Measurements from ENCODE around the gene GPR151.
"Not testable (repeated sequence)": the region's sequence is repeated elsewhere in the genome, so short reads cannot be mapped to it uniquely, and the experiment has no call there.

The GPR151 gene

DNA sequence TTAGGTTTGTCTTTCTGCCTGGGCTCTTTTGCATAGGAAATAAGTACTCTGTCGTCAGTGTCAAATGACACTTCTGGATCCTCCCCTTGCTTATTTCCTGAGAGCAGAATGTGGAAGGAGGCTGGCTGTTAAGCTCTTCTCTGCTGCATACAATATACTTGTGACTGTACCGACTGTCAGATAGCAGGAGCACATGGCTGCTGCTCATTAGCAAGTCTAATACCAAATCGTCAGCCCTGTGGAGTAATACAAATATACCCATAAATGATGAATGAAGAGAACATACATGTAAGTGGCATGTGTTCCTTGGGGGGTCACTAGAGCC lies at the start of gene GPR151:
GPR151 (minus strand) TSS at position 40 of the 325 bp plus-strand sequence. CDS start 77 bp downstream, outside the sequence.
- no peak for DNase-seq (ENCODE audit: low read depth)

DNA sequence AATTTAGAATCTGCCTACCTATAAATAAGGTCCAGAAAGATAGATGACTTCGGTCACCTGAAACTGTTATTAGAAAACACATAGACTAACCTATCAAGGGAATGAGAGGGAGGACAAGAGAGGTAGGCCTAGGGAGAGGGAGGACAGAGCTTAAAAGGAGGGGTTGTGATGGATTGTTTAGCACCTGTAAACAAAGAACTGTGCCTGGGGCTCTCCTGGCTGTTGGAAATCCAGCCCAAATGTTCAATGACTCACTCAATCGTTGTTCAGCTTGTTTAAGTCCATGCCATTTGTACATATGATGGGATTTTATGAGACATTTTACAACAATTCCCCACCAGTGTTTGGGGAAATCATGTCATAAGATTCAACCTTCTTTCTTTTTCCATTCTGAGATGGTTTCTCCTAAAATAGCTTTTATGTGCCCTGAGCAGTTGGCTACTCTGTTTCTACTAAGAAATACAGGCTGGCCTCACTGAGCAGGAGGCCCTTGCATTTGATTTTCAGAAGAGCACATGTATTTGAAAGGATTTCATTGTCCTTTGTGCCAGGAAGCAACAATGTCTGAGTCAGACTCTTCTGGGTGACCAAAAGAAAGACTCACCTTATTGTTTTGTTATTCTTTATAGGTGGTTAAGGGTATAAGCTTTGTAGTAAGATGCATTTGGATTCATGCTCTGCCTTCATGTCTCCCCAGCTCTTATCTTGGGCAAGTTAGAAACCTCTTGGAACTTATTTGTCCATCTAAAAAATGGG lies 48.2 kb upstream of the GPR151 start:
- DNase-seq (ENCODE audit: low read depth) = no peak

DNA sequence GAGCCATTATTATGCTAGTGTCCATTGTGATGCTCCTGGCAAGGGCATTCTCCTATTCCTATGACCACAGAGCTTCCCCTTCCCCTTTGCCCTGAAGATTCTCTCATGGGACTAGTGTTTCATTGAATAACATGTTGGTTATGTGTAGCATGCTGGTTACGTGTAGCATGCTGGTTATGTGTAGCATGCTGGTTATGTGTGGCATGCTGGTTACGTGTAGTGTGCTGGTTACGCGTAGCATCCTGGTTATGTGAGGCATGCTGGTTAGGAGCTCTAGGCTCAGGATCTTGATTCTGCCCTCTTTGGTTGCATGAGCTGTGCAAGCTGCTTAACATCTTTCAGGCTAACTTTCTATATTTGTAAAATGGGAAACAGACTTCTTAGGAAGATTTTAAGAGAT lies 46.5 kb upstream of the GPR151 start:
- DNase-seq (ENCODE audit: low read depth) = no peak

DNA sequence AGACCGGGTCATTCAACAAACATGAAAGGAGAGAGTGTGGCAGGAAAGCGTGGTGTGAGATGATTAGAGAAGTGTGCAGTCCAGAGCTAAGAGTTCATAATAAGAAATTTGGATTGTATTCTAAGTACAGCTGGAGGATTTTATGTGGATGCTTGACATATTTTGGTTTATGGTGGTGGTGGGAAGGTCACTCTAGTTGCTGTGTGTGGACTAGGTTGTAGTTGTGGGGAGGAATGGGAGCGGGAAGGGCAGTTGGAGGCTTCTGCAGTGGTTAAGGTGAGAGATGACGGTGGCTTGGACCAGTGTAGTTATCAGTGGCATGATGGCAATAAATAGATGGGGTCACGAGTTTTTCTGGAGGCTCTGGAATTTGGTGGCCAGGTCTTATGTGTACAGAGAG lies 45.7 kb upstream of the GPR151 start:
- DNase-seq (ENCODE audit: low read depth) = no peak

DNA sequence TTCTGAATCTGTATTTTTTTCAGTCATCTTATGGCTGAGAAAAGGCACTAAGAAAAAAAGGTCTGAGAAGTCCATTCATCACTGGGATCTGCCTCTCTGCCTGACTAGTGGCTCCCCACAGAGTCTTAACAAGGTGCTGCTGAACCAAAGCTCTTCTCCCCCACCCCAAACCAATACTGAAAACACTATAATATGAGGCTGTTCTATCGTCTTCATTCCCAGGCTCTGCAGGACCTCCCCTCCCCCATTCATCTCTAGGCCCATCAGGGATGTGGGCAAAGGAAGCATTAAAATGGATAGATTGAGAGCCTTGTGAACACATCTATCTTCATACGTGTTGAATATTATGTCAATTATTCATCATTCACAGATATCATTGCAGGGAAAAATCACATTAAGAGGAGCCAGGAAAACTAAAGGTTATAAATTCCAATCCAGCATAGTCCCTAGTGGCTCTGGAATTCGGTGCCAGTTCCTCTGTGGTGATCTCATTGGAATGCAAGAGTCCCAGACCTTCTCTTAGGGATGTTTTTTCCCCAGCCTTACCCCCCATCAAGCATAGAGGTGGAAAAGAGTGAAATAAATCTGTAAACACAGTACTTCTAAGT lies 44.3 kb upstream of the GPR151 start:
- DNase-seq (ENCODE audit: low read depth) = no peak

DNA sequence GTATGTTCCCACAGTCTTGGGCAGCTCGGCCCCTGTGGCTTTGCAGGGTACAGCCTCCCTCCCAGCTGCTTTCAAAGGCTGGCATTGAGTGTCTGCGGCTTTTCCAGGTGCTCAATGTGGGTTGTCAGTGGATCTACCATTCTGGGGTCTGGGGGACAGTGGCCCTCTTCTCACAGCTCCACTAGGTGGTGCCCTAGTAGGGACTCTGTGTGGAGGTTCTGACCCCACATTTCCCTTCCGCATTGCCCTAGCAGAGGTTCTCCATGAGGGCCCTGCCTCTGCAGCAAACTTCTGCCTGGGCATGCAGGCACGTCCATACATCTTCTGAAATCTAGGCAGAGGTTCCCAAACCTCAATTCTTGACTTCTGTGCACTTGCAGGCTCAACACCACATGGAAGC lies 40.9 kb upstream of the GPR151 start:
- not testable (repeated sequence) for DNase-seq (ENCODE audit: low read depth)

DNA sequence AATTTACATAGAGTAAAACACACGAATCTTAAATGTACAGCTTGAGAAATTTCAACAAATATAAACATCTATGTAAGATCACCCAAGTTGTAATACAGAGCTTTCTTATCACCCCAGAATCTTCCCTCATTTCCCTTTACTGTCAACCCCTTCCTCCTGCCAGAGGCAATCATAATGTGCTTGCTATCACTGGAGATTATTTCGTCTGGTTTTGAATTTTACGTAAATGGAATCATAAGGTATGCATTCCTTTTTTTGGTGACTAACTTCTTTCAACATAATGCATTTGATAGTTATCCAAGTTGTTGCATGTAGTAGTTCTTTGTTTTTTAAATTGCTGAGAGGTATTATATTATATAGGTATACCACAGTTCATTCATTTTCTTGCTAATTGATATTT lies 37.5 kb upstream of the GPR151 start:
- no peak for DNase-seq (ENCODE audit: low read depth)

DNA sequence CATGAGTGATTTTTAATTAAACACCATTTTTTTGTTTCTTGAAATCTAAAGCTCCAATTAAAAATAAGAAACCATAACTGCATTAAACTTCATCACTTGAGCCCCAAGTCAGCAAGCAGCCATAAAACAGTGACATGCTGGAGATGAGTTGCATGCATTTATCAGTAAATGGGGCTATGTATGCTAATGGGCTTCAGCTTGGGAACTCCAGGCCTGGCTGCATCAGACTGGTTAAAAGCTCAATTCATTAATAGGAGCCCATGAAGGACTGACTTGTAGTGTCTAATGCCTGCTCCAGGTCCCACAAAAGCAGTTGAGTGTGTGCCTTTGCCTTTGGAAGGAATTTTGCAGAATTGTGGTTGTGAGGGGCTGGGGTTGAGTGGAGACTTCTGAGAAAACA lies 33.6 kb upstream of the GPR151 start:
- no peak for DNase-seq (ENCODE audit: low read depth)

DNA sequence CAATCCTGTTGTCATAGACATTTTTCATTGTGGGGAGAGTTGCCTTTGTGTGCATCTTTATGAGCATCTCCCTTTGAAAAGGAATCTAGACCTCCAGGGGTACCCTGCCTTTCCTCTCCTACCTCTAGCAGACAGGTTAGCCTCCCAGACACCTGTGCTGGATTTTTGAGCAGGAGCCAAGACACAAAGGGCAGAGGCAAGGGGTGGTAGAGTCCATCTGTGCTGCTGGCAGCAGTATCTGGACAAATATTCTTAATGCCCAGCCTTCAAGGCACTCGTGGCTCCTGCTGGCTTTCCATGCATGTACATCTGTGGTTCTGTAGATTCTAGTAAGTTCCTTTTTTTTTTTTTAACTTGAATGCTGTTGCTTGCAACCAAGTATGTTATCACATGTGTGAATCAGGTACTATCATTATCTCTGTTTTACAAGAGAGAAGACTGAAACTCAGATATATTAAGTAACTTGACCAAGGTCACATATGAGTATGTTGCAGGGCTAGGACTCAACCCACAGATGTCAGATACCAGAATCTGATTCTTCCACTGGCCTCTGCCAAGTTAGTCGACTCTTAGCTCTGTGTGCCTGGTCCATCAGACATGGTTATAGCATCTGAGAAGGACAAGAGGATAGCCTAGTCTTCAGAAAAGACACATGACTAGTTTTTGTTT lies 32.9 kb upstream of the GPR151 start:
- DNase-seq (ENCODE audit: low read depth) = no peak

DNA sequence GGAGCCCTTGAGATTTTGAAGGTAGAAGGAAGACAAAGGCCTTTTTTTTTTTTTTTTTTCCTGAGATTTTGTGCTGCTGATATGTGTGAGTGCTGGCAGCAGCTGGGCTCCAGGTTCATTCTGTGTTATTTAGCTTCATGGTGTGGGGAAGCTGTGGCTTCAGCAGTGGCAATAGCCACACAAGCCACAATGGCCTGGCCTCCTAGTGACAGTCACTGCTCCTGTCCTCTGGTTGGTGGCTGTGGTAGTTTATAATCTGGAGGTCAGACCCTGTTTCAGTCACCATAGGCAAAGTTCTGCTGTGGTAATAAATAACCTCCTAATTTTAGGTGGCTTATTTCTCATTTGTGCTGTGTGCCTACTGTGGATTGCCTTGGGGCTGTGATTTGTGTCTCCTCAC lies 28.2 kb upstream of the GPR151 start:
- no peak for DNase-seq (ENCODE audit: low read depth)

DNA sequence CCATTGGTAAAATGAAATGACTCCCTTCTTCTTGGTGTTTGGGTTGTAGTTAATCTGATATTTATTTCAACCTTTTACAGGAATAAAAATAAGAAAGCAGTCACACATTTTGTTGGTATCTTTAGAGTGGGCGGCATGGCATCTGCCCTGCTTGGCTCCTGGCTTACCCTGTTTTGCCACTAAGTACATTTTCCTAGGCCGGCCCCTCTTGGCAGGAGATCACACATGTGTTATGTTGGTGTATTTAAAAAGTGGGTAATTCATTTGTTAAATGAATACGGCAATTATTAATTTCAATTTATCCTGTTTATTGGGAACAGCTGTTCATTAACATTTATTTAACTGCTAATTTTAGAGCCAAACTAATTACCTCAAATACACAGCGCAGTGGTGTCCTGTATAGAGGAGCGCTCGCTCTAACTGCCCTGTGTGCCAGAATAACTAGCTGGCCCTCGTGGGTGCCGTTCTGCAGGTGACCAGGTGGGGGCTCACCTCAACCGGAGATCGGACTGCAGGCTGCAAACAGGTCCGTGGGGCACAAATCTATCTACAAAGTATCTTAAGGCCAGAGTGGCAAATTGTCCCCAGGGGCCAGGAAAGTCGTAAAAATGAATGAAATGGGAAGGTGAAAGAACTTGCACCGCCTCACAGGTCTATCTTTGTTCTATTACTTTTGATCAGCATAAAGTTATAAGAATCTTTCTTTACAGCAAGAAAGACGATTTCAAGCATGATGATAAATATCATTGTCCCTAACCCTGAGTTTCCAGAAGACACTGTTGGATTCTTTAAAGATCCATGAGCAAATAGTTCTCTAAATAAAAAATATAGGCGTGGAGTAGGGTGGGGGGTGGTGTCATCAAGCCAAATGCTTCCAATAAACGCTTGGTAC lies 26.2 kb upstream of the GPR151 start:
- DNase-seq (ENCODE audit: low read depth) = no peak

DNA sequence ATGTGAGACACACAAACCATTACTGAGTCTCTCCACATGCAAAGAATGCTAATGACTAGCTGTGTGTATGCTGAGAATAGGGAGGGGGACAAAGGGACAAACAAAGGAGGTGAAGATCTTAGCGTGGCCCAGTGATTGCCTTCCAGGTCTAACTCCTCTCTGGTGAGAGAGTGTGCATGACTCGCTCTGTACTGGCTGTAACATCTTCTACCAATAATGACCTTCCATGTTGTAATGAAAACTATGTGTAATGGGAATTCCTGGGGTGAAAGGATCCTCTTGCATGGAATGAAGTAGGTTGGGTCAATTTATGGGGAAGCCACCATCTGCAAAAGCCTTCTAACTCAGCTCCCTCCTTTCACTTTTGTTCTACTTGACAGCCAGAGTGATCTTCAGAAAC lies 24.4 kb upstream of the GPR151 start:
- DNase-seq (ENCODE audit: low read depth) = no peak

DNA sequence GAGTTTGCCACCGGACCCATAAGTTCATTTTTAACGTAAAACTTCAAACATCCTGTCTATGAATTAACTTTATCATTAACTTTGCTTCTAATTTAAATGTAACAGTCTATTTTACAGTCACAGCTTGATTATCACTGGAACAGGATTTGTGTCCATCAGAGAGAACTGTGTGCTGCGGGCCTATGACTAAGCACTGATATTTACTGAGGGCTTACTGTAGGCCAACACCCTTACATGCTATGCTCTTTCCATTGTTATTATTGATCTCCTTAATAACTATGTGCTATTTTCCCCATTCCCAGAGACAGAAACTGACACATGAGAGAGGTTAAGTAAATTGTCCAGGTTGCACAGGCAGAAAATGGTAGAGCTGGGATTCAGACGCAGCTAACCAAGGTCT lies 24.0 kb upstream of the GPR151 start:
- no peak for DNase-seq (ENCODE audit: low read depth)

DNA sequence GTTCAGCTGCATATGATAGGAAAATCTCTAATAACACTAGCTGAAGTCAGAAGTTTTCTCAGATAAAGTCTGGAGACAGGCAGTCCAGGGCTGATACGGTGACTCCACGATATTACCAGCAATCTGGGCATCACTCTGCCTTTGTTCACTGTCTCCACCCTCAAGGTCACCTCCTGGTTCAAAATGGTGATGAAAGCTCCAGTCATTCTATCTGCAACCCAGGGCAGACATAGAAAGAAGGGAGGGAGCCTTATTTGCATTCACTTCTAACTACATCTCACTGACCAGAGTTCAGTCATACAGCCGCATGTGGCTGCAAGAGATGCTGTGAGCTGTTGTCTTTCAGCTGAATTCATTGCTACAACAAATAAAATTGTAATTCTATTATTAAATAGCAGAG lies 22.4 kb upstream of the GPR151 start:
- DNase-seq (ENCODE audit: low read depth) = no peak

DNA sequence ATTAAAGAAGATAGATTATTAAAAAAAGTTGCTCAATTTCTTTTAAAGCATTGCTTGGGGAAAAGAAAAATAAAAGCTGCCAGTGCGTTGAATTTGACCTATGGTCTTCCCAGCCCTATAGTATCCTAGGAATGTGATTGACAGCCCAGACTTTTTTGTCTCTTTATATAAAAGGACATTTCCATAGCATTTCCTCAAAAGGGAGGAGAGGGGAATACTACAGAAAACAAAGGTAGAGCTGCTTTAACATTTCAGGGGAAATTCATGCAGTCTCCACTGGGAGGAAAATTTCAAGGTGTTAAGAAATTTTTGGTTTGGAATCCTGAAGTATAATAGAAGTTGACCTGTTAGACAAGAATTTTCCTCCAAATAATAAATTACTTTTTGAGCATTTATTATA lies 17.9 kb upstream of the GPR151 start:
- no peak for DNase-seq (ENCODE audit: low read depth)

DNA sequence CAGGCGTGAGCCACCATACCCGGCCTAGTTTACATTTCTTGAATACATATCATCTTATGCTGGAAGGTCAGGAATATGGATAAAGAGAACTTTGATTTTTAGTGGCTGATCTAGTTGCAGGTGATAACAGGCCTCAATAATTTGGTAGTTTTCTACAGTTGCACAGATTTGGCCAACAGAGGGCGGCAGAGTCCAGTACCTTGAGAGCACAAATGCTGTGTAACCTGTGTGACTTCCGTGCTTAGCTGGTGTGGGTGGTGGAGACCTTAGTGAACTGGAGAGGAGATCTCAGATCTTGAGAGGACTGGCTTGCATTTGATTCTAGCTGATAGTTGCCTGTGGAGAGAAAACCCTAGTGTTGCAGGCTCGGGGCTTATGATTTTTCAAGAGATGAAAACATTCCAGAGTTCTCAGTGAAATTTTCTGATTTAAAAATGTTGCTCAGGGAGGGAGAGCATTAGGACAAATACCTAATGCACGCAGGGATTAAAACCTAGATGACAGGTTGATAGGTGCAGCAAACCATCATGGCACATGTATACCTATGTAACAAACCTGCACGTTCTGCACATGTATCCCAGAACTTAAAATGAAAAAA lies 17.4 kb upstream of the GPR151 start:
- DNase-seq (ENCODE audit: low read depth) = peak; percentile 28

DNA sequence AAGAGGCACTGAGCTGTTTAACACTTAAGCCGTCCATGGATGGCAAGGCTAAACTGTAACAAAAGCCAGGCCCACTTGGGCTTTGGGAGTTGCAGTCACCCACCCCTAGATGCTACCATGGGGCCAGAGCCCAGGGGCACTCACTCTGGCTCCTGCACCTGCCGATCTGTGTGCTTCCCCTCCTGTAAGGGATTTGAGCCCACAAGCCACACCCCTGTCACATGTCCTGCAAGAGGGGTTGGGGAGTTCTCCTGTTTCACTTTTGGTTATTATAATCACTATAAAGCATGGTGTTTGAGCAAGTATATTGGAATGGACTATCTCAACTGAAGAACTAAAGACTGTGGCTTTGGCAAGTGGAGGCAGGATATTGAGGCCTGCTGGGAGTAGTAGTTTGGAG lies 14.0 kb upstream of the GPR151 start:
- no peak for DNase-seq (ENCODE audit: low read depth)

DNA sequence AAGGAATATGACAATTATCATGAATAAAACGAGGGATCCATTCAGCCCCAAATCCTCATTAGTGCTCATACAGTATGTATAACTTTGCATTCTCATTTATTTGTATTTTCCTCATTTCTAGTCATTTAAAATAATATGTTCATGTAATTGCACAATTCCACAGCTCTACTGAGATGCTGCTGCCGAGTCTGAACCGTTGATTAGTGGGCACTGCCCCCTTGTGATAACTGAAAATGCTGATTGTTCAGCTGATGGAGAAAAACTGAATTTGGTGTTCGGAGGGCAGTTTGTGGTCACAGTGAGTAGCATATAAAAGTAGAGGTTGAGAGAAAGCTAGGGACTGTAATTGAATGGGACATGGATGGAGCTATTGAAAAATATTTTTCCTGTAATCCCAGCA lies 12.2 kb upstream of the GPR151 start:
- DNase-seq (ENCODE audit: low read depth) = no peak

DNA sequence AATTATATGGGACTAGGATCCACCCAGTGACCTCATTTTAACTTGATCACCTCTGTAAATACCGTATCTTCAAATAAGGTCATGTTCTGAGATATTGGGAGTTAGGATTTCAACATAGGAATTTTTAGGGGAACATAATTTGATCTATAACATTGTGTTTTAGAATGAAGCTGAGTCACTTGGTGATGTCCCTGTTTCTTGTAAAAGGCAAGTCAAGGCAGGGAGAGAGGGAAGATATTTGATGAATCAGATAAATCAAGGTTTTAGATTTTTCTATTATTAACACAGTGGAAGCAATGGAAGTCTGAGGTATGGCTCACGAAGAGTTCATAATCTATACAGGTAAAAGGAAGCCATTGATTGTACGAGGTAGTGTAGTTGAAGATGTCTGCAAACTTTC lies 11.8 kb upstream of the GPR151 start:
- DNase-seq (ENCODE audit: low read depth) = no peak

DNA sequence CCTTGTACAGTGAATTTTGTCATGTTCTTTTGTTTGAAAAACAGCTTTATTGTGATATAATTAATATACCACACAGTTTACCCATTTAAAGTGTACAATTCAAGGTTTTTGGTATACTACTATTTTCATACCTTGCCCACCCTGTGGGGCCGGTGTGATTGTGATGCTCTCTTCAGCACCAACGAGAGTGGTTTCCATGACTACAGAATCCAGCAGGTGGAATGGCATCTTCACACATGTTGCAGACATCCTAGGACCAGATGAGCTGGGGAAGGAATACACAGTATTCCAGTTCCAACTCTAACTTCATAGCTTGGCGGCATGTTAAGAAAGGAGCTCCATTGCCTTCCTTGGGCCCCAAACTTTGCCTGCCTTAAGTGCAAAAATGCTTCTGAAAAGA lies 7.7 kb upstream of the GPR151 start:
- no peak for DNase-seq (ENCODE audit: low read depth)

DNA sequence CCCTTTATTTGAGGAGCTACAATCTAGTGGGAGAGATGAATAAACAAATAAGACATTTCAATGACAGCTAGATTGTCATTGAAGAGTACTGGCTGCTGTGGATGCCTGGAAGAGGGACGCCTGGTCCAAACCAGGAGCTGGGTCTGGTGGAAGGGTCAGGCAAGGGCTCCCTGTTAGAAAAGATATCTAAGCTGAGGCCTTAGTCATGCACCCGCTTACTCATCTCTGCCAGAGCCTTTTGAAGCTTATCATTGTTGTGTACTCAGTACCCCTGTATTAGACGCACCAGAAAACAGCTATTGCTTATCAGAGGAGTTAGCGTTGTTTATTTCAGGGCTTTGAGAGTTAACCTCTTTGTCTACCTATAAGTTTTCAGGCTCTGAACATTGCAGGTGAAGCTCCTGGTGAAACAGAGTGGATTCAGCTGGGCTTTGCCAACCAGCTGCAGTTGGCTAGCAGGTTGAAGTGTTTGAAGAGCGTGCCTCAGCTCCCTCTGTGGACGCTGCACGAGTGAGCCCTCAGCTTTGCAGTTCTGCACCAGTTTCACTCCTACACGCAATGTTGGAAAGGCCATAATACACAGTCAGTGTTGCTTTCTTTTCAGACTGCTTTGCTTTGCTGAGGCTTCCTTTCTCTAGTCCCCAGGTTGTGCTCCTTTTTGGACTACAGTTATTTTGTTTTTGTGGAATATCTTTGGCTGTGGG lies 5.6 kb upstream of the GPR151 start:
- no peak for DNase-seq (ENCODE audit: low read depth)

DNA sequence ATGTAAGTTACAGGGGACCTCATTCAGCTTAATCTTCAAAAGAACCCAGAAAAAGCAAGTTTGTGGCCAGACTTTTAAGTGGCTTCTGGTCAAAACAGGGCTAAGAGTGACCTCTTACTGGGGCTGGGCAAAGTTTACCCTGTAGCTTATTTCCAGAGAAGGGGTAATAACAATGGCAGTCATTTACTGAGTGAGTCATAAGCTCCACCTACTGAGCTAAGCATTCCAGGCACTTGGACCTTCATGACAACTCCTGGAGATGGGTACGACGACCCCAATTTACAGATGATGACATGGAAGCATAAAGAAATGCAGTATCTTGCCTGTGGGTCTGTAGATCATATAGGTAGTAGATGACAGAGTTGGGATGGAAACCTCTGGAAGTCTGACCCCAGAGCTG lies 4.7 kb upstream of the GPR151 start:
- no peak for DNase-seq (ENCODE audit: low read depth)
